NCI-H526 (cell line): Measurements from ENCODE around the gene CNGA3.

Source experiments
- DNase-seq, 2 experiments: peaks; one replicate each; lab custom pipeline; 2025; lab: John Stamatoyannopoulos, UW

CNGA3 gene

DNA sequence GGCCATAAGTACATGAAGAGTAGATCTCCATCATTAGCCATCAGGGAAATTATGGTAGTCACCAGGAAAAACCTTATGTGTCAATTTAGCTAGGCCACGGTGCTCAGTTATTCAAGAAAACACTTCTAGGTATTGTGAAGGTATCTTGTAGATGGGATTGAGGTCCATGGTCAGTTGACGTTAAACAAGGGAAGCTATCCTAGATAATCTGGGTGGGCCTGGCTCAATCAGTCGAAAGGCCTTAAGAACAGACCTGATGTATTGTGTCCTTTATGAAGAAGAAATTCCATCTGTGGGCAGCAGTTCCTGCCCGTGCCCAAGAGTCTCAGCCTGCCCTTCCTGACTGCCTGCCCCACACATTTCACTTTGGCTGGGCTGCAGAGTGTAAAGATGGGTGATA, 16.7 kb upstream of the CNGA3 start:
- no peak for DNase-seq

DNA sequence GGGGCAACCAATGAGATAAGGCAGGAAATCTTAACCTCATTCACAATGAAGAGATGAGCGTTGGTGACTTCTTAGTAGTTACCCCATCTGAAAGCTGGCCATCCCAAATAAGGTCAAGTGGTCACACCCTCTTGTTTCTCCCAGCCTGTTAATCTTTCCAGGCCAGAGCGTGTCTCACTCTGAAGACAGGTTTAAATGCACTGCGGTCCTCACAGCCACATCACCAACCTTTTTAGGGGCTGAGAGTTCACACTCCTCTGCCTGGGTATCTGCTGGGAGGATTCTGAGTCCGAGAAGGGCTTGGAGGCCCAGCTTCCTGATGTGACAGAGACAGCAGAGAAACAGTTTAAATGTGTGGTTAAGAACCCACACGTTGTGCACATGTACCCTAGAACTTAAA, 13.3 kb upstream of the CNGA3 start:
- peak in 1 of 2 experiments; percentile 22 for DNase-seq

GRCh38 chr2:98333922-98334321, 12.3 kb upstream of the CNGA3 start:
- peak; percentile 71 to 76 for DNase-seq

DNA sequence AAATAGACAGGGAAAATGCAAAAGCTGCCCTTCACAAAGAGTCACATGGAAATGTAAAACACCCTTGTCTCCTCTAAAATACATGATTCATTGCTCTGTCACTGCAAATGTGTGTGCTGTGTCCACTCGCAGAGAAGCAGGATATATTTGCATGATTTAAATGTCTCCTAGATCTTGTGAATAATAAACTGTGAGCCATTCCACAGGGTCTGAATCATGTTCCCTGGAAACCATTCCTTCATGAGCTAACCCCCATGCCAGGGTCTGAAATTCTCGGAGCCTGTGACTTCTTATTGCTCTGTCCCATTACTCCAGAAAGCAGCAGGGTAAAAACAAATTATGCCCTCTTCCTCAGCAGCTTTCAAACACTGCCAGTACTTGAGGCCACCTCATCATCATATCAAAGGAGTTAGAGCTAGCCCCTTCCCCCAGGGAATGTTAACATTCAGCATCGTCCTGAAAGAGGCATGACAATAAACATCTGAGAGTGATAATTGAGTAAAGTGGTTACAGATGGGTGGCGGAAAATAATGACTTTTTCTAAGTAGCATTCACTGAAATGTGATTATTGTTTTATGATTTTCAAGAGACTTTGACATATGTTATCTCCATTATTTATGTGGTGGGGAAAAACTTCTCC, 11.7 kb upstream of the CNGA3 start:
- DNase-seq = peak; percentile 93 to 97

GRCh38 chr2:98335271-98335670, 11.0 kb upstream of the CNGA3 start:
- DNase-seq = peak in 1 of 2 experiments; percentile 52

DNA sequence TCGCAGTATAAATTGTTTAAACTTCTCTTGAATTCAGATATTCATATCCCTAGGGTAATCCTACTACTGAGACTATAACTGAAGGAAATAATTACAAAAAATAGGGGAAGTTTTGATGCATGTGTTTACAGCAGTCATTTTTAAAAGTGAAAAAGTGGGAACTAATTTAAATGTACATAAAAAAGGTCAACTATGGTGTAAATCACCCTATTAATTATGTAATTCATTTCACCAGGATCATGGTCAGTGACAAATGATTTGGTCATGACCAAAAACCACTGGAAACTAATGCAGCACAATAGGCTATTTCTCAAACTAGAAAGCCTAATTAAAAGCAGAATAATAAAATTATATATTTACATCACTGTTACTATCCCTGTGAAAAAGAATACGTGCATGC, 5.0 kb upstream of the CNGA3 start:
- DNase-seq = no peak

DNA sequence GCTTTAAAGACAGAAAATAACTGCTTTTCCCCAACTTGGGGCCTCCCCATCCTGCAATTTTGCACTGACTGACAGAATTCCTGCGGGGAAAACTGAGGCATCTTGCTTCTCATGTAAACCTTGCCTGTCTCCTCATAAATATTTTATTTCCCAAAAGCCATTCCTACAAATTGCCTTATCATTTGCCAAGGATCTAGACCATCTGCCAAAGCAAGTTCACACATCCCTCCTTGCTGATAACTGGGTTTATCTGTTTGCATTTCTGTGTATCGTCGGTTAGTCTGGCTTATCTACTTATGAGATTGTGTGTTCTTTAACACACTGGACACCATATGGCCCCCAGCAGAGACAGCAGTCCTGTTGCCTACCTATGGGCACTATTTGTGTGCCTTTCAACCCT, 3.0 kb upstream of the CNGA3 start:
- DNase-seq = no peak

GRCh38 chr2:98347298-98348065, 1.2 kb downstream of the CNGA3 start:
- no peak for DNase-seq

DNA sequence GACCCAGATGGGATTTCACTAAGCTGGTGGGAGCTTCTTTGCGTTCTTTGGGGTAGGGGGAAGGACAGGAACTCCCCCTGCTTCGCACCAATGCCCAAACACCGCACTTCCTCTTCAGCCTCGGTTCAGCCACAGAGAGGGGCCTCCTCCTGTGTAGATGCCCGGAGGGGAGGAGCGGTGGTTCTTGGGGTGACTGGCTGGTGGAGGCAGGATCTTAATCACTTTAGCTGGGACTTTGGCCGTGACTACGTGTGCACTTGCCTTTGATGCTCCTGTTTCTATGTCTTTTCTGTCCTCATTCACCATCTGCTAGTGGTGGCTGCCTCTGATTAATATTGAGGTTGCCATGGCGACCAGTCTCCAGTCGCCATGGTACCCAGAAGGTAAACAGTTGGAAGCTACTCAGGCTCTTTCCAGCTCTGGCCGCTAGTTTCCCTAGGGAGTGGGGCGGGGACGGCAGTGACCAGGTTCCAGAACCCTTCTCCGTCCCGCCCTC, 1.9 kb downstream of the CNGA3 start:
- DNase-seq = peak; percentile 43 to 72

GRCh38 chr2:98350411-98350810, 4.2 kb downstream of the CNGA3 start:
- DNase-seq = no peak

DNA sequence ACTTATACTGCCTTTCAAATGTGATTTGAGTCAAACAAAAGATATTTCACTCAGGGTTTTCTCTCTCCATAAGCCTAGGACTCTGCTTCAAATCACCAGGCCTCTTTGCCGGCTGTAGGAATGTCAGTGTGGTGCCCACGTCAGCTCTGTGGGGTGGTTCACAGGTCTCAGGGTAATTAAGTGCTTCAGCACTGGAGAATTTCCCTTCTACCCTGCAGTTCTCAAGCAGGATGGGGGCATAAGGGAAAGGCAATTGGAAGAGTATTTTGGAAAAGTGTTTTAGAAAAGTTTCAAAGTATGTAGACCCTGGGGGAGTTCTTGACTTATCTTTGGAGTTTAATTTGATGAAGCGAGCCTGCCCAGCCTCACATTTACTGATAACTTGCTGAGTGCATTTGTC, 9.6 kb downstream of the CNGA3 start:
- no peak for DNase-seq

- DNase-seq = no peak
These were observed 10.5 kb downstream of the CNGA3 start for GRCh38 chr2:98356729-98357128.

DNA sequence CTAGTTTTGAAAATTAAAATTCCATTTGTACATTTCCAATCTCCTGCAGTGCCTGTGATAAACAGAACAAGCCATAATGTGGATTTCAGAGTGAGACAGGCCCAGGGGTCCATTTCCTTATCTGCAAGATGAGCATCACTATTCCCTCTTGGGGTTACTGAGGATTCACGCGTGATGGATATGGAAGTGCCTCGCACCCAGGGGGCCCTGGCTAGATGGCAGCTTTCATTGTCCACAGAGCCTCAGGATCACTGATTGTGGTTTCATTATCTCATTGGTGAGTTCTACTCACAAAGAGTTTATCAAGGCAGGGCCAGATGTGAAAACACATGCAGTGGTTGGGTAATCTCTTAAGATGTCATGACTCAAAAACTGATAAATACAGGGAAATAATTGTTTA, 11.6 kb downstream of the CNGA3 start:
- DNase-seq = no peak

GRCh38 chr2:98359986-98360385, 13.7 kb downstream of the CNGA3 start:
- no peak for DNase-seq

DNA sequence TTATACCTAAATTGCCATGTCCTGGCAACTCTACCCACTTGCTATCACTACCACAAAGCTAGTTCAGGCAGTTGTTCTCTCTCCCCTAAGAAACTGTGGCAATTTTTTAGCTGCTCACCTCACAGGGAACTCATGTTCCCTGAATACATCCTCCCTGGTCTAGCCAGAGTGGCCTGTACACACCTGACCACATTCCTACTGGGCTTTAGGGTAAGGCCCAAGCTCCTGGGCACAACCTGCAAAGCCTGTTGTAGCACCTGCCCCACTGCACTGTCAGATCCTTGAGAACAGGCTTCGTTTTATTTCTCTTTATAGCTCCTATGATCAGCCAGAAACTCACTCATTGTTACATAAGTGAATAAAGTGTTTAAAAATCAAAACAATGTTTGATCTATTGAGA, 21.5 kb downstream of the CNGA3 start:
- no peak for DNase-seq

DNA sequence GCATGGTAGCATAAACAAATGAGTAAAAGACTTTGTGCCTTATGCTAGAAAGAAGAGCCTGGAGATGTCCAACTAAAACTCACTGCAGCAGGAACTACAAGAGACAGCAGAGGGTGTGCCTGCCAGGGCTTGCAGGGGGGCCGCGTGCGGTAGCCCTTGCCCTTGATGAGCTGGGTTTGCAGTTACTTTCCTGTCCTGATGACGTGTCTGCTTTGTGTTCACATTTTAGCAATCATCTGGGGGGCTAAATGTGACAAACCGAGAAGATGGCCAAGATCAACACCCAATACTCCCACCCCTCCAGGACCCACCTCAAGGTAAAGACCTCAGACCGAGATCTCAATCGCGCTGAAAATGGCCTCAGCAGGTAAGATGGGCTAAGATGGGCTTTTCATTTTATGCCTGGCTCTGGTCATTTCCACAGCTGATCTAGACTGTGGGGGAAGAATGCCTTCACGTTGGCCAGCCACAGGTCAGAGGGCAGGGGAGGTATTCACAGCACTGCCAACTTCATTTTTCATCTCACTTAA, 23.5 kb downstream of the CNGA3 start:
- no peak for DNase-seq

- no peak for DNase-seq
These were observed 25.9 kb downstream of the CNGA3 start for GRCh38 chr2:98372121-98372520.

DNA sequence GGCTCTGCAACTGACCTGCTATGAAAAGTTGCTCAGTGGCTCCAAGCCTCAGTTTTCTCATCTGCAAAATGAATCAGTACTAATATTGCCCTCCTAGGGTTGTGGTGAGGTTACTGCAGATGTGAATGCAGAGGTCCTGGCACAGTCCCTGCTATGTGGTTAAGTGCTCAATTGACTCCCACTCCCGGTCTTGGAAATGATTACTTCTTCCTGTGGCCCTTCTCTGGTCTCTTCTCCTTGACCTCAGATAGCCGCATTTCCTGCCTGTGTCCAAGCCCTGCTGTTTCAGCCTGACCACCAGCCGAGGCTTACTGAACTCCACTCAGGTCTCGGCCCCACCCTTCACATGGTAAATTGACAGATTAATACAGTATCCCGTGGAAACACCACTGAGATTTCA, 26.3 kb downstream of the CNGA3 start:
- no peak for DNase-seq

- DNase-seq = no peak
These were observed 28.0 kb downstream of the CNGA3 start for GRCh38 chr2:98374286-98374685.

DNA sequence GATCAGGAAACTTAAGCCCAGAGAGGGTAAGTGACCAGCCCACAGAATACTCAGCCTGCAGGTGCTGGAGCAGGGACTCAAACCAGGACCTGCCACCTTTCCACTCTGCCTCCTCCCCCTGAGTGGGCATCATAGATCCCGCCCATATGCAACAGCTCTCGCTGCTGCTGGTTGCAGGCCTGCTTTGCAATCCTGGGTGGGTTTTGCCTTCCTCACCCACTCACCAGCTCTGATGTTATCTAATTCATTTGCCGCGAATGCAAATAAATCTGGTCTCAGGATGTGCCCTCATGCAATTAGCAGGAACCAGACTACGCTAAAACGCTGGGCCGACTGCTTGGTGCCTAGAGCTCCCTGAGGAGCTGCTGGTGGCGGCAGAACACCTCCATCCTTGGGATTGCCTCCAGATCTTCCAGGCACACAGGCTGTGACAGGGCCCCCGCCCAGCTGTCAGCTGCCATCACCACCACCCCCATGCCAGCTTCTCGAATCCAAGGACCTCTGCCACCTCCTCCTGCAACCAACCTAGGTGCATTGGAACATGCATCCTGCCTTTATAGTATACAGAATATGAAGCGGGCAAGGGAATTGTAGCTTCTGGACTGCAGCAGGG, 28.8 kb downstream of the CNGA3 start:
- peak; percentile 47 to 73 for DNase-seq

- DNase-seq = no peak
These were observed 30.1 kb downstream of the CNGA3 start for GRCh38 chr2:98376301-98376910.

- DNase-seq = no peak
These were observed 30.7 kb downstream of the CNGA3 start for GRCh38 chr2:98376996-98377395.
